IMR-90 (cell line): ENCODE measurements around the gene TENM3.

Experiments used
- MXI1 ChIP-seq: IDR thresholded peaks from 2 replicates; pipeline ENCODE4 v1.6.1; 2012; ENCODE audit warnings: low read depth, mild to moderate bottlenecking, low read length, moderate library complexity, borderline replicate concordance
- TF ChIP-seq, protein P1 (sequence below): conservative IDR thresholded peaks from 2 replicates; pipeline ENCODE4 v1.5.1; 2012; ENCODE audit warnings: mild to moderate bottlenecking, low read depth, low read length, improper control_type of control experiment

DNA sequence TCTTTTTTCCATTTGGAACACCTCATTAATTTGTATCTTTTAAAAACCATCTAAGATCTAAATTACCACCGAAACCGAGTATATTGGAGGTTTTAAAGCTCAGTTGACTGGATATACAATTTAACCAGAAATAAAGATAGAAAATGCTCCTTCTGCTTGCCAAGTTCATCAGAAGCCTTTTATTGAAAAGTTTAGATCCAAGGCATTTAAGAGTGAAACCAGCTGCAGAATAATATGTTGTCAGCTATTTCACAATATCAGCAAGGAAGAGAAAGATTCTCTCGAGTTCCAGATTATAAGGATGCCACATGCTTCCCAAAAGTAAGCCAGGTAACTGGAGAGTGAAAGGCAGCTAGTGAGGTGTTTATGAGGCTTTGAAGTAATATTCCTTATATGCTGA is 456.6 kb downstream of the TENM3 start:
- TF ChIP-seq, protein P1, sequence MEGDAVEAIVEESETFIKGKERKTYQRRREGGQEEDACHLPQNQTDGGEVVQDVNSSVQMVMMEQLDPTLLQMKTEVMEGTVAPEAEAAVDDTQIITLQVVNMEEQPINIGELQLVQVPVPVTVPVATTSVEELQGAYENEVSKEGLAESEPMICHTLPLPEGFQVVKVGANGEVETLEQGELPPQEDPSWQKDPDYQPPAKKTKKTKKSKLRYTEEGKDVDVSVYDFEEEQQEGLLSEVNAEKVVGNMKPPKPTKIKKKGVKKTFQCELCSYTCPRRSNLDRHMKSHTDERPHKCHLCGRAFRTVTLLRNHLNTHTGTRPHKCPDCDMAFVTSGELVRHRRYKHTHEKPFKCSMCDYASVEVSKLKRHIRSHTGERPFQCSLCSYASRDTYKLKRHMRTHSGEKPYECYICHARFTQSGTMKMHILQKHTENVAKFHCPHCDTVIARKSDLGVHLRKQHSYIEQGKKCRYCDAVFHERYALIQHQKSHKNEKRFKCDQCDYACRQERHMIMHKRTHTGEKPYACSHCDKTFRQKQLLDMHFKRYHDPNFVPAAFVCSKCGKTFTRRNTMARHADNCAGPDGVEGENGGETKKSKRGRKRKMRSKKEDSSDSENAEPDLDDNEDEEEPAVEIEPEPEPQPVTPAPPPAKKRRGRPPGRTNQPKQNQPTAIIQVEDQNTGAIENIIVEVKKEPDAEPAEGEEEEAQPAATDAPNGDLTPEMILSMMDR: no peak
- no peak for TF ChIP-seq MXI1
